OCI-LY1 (cell line): Measurements from ENCODE around the gene NEMF.
"Not testable (repeated sequence)": the region's sequence is repeated elsewhere in the genome, so short reads cannot be mapped to it uniquely, and the experiment has no call there.

Experiments used
- EZH2 ChIP-seq: fragments of 200-600 bp; sonication (generic), shearing (Covaris generic); IDR thresholded peaks from 2 replicates; pipeline ENCODE4 v1.8.0; 2017; ENCODE audit warnings: borderline replicate concordance, mixed run types, mild to moderate bottlenecking, antibody characterized with exemption, low read length, moderate library complexity, mixed read lengths
- TF ChIP-seq, protein P1 (sequence below): fragments of 200-600 bp; sonication (generic), shearing (Covaris generic); IDR thresholded peaks from 2 replicates; pipeline ENCODE4 v1.5.1; 2017; ENCODE audit warnings: mild to moderate bottlenecking, antibody characterized with exemption, low read length, moderate library complexity, mixed read lengths

DNA sequence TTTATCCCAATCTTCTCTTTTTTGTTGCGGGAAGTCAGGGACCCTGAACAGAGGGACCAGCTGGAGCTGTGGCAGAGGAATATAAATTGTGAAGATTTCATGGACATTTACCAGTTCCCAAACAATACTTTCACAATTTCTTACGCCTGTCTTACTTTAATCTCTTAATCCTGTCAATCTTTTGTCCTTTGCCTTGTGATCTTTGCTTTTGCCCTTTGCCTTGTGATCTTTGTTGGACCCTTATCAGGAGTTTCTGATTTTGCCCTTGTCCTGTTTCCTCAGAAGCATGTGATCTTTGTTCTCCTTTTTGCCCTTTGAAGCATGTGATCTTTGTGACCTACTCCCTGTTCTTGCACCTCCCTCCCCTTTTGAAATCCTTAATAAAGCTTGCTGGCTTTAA is 36.5 kb downstream of the NEMF start:
- TF ChIP-seq, protein P1, sequence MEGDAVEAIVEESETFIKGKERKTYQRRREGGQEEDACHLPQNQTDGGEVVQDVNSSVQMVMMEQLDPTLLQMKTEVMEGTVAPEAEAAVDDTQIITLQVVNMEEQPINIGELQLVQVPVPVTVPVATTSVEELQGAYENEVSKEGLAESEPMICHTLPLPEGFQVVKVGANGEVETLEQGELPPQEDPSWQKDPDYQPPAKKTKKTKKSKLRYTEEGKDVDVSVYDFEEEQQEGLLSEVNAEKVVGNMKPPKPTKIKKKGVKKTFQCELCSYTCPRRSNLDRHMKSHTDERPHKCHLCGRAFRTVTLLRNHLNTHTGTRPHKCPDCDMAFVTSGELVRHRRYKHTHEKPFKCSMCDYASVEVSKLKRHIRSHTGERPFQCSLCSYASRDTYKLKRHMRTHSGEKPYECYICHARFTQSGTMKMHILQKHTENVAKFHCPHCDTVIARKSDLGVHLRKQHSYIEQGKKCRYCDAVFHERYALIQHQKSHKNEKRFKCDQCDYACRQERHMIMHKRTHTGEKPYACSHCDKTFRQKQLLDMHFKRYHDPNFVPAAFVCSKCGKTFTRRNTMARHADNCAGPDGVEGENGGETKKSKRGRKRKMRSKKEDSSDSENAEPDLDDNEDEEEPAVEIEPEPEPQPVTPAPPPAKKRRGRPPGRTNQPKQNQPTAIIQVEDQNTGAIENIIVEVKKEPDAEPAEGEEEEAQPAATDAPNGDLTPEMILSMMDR, result not testable (repeated sequence)
- not testable (repeated sequence) for TF ChIP-seq EZH2
